KMS-11 (cell line): Measurements from ENCODE around the gene YEATS4.

Source experiments
- H2AFZ ChIP-seq: fragments of 200-600 bp; sonication (generic); 2 replicates; pipeline ENCODE4 v1.6.1; 2016; ENCODE audit warnings: antibody characterized with exemption, mixed run types, low read depth
- H3K27ac ChIP-seq: fragments of 200-600 bp; sonication (generic); 2 replicates; pipeline ENCODE4 v1.6.1; 2016; ENCODE audit warnings: mild to moderate bottlenecking, mixed run types
- H3K27me3 ChIP-seq: fragments of 200-600 bp; sonication (generic); 2 replicates; pipeline ENCODE4 v1.6.1; 2017; ENCODE audit warnings: mild to moderate bottlenecking, low read depth, mixed run types, moderate library complexity; ENCODE audit not compliant: insufficient read depth
- H3K36me3 ChIP-seq: fragments of 200-600 bp; sonication (generic); 2 replicates; pipeline ENCODE4 v1.6.1; 2017; ENCODE audit warnings: mild to moderate bottlenecking, mixed run types; ENCODE audit not compliant: insufficient read depth
- H3K4me1 ChIP-seq: fragments of 200-600 bp; sonication (generic); 2 replicates; pipeline ENCODE4 v1.6.1; 2016; ENCODE audit warnings: mild to moderate bottlenecking, low read depth, mixed run types; ENCODE audit not compliant: poor library complexity, severe bottlenecking
- H3K4me2 ChIP-seq: fragments of 200-600 bp; sonication (generic); 2 replicates; pipeline ENCODE4 v1.7.0; 2016; ENCODE audit warnings: mild to moderate bottlenecking, mixed run types
- H3K4me3 ChIP-seq: fragments of 200-600 bp; sonication (generic); IDR thresholded peaks from 2 replicates; pipeline ENCODE4 v1.6.1; 2017; ENCODE audit warnings: low read depth, low read length, mixed read lengths; ENCODE audit not compliant: insufficient read depth
- H3K79me2 ChIP-seq: fragments of 200-600 bp; sonication (generic); 2 replicates; pipeline ENCODE4 v1.6.1; 2016; ENCODE audit warnings: low read depth, mixed run types; ENCODE audit not compliant: insufficient read depth
- H3K9ac ChIP-seq: fragments of 200-600 bp; sonication (generic); 2 replicates; pipeline ENCODE4 v1.6.1; 2016; ENCODE audit warnings: mild to moderate bottlenecking, mixed run types
- H4K20me1 ChIP-seq: fragments of 200-600 bp; sonication (generic); 2 replicates; pipeline ENCODE4 v1.6.1; 2016; ENCODE audit warnings: mild to moderate bottlenecking, mixed run types; ENCODE audit not compliant: insufficient read depth
- CTCF ChIP-seq: fragments of 200-600 bp; sonication (generic); conservative IDR thresholded peaks from 2 replicates; pipeline ENCODE4 v1.6.1; 2017; ENCODE audit warnings: low read depth, mild to moderate bottlenecking, antibody characterized with exemption, low read length, moderate library complexity, mixed read lengths

The YEATS4 gene

GRCh38 chr12:69430942-69431590 is 71.5 kb downstream of the YEATS4 start:
- Histone ChIP-seq H4K20me1 (no peaks in the 10 kb centered on the region), H3K27me3 (no peaks in the 10 kb centered on the region), H3K4me3 (no peak overlapping the region), H3K9ac (no peak overlapping the region), H3K4me2 (peak overlapping the region; percentile 30), H3K79me2 (no peaks in the 10 kb centered on the region), H3K27ac (no peak overlapping the region), H3K4me1 (peaks cover 17% of the 10 kb centered on the region), H2AFZ (peak overlapping the region; percentile 45), H3K36me3 (no peaks in the 10 kb centered on the region)
- no peak for TF ChIP-seq CTCF

- H3K4me1 ChIP-seq = peaks cover 17% of the 10 kb centered on the region
- H2AFZ ChIP-seq = peak overlapping the region; percentile 45; the same call in 1 of the 2 replicates
- H3K36me3 ChIP-seq = no peaks in the 10 kb centered on the region
- peak overlapping the region; percentile 30; the same call in 1 of the 2 replicates for H3K4me2 ChIP-seq
- no peaks in the 10 kb centered on the region for H3K27me3 ChIP-seq
- TF ChIP-seq CTCF = no peak
- H3K79me2 ChIP-seq = no peaks in the 10 kb centered on the region
- no peak overlapping the region for H3K4me3 ChIP-seq
- no peak overlapping the region for H3K9ac ChIP-seq
- H3K27ac ChIP-seq = no peak overlapping the region
- no peaks in the 10 kb centered on the region for H4K20me1 ChIP-seq
Measured at GRCh38 chr12:69431591-69432222, 72.2 kb downstream of the YEATS4 start.

- H3K4me1 ChIP-seq = peaks cover 17% of the 10 kb centered on the region
- H3K4me3 ChIP-seq = no peak overlapping the region
- no peak overlapping the region for H3K27ac ChIP-seq
- H2AFZ ChIP-seq = no peak overlapping the region
- H3K79me2 ChIP-seq = no peaks in the 10 kb centered on the region
- no peaks in the 10 kb centered on the region for H4K20me1 ChIP-seq
- H3K27me3 ChIP-seq = no peaks in the 10 kb centered on the region
- H3K36me3 ChIP-seq = no peaks in the 10 kb centered on the region
- H3K9ac ChIP-seq = no peak overlapping the region
- H3K4me2 ChIP-seq = no peak overlapping the region
- TF ChIP-seq CTCF = no peak
Measured at GRCh38 chr12:69433653-69434052, 74.1 kb downstream of the YEATS4 start.

DNA sequence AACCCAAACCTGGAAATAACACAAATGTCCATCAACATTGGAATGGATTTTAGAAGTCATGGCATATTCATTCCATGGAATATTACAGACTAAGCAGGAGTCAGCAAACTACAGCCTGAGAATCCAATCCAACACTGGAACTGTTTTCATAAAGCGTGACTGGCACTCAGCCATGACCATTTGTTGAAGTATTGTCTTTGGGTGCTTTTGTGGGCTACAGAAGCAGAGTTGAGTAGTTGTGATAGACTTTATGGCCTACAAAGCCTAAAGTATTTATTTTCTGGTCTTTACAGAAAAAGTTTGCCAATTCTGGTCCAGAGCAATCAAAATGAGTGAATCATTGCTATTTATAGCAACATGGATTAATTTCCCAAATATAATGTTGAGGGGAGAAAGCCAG is 76.1 kb downstream of the YEATS4 start:
- TF ChIP-seq CTCF = no peak
- H4K20me1 ChIP-seq = no peaks in the 10 kb centered on the region
- H3K9ac ChIP-seq = no peak overlapping the region
- H3K36me3 ChIP-seq = no peaks in the 10 kb centered on the region
- no peak overlapping the region for H3K27ac ChIP-seq
- H3K4me2 ChIP-seq = no peak overlapping the region
- H3K4me3 ChIP-seq = no peak overlapping the region
- H3K79me2 ChIP-seq = no peaks in the 10 kb centered on the region
- H2AFZ ChIP-seq = no peak overlapping the region
- peaks cover 9% of the 10 kb centered on the region for H3K4me1 ChIP-seq
- H3K27me3 ChIP-seq = no peaks in the 10 kb centered on the region
